HepG2 (cell line): ENCODE results near the gene MRPS10. TPM values are rescaled to one million over a fixed set of nuclear protein-coding genes. Genes with fewer than 3 reads are reported as not detected.

Experiments
- ATAC-seq: fragments of 200-7000 bp; cut with Tn5 transposase; 3 replicates; pipeline ENCODE4 v1.9.1; 2020; ENCODE audit warnings: mild to moderate bottlenecking, moderate library complexity
- BruUV-seq: library from RNA; stranded (reverse); fragments of 400-500 nt; replicated peaks from 2 replicates; lab custom pipeline; 2021; lab: Mats Ljungman, UMichigan
- CTCF ChIA-PET: fragments of 300-600 bp; formaldehyde crosslinking; extraction: SDS; loops from one replicate; lab custom pipeline; 2021; ENCODE audit warnings: low total read pairs, inconsistent platforms, low intra/inter-chr PET ratio; lab: Yijun Ruan, JAX
- POLR2A ChIA-PET: fragments of 350-600 bp; sonication (Branson Sonifier 250); formaldehyde crosslinking; loops from one replicate; lab custom pipeline; 2020; ENCODE audit warnings: antibody characterized with exemption, inconsistent platforms; lab: Yijun Ruan, JAX
- DNase-seq: peaks from one replicate; pipeline ENCODE4 v3.0.0-alpha.2; 2015; ENCODE audit warnings: low spot score
- FAIRE-seq: peaks from 3 replicates; lab custom pipeline; 2011; peaks lifted over from hg19 to GRCh38; lab: Jason Lieb, UNC
- H2AFZ ChIP-seq: one replicate; pipeline ENCODE4 v1.6.1; 2011; ENCODE audit warnings: low read length, inconsistent platforms
- H3K27ac ChIP-seq: fragments of 300-600 bp; 3 replicates; pipeline ENCODE4 v1.8.0; 2011; ENCODE audit warnings: mixed run types, mild to moderate bottlenecking, mixed read lengths, low read length, inconsistent platforms; ENCODE audit not compliant: insufficient read depth; ENCODE audit errors: extremely low read length
- H3K27me3 ChIP-seq, 2 experiments: fragments of 200-600 bp in 1 of 2; 2 replicates in 1 of 2; 3 replicates in 1 of 2; pipeline versions ENCODE4 v1.6.0 to v1.8.0; 2011; ENCODE audit warnings: low read length in 2 of 2, mild to moderate bottlenecking in 2 of 2, moderate library complexity in 2 of 2, inconsistent platforms in 1 of 2; ENCODE audit not compliant: insufficient read depth in 2 of 2, control insufficient read depth in 1 of 2
- H3K36me3 ChIP-seq, 2 experiments: fragments of 200-600 bp in 1 of 2; replicated peaks in 1 of 2; 2 replicates in 1 of 2; 3 replicates in 1 of 2; pipeline versions ENCODE4 v1.5.1 to v1.8.0; 2011; ENCODE audit warnings: low read length in 2 of 2, inconsistent platforms in 1 of 2; ENCODE audit not compliant: insufficient read depth in 2 of 2, control insufficient read depth in 1 of 2
- H3K4me1 ChIP-seq: 2 replicates; pipeline ENCODE4 v1.5.1; 2012; ENCODE audit warnings: low read length, inconsistent platforms; ENCODE audit not compliant: insufficient read depth
- H3K4me2 ChIP-seq: 2 replicates; pipeline ENCODE4 v1.6.0; 2011; ENCODE audit warnings: low read depth, low read length, inconsistent platforms
- H3K4me3 ChIP-seq, 3 experiments: fragments of 200-600 bp in 1 of 3; sonication (generic), shearing (Covaris generic) in 1 of 3; replicated peaks in 1 of 3; 2 replicates each; pipeline ENCODE4 v1.5.1; 2011 to 2016; ENCODE audit warnings: low read length in 3 of 3, inconsistent platforms in 2 of 3, low read depth in 2 of 3, mild to moderate bottlenecking in 2 of 3, control low read depth in 1 of 3, mixed read lengths in 1 of 3; ENCODE audit not compliant: insufficient read depth in 1 of 3
- H3K79me2 ChIP-seq: one replicate; pipeline ENCODE4 v1.6.1; 2011; ENCODE audit warnings: low read length, inconsistent platforms; ENCODE audit not compliant: insufficient read depth
- H3K9ac ChIP-seq: 2 replicates; pipeline ENCODE4 v1.6.0; 2011; ENCODE audit warnings: mild to moderate bottlenecking, low read depth, low read length, inconsistent platforms; ENCODE audit not compliant: insufficient read depth
- H3K9me3 ChIP-seq: 2 replicates; pipeline ENCODE4 v1.5.1; 2012; ENCODE audit warnings: mild to moderate bottlenecking, low read length
- H4K20me1 ChIP-seq: 2 replicates; pipeline ENCODE4 v1.6.0; 2011; ENCODE audit warnings: inconsistent platforms, mild to moderate bottlenecking, low read length, moderate library complexity; ENCODE audit not compliant: insufficient read depth
- AGO1 ChIP-seq: fragments of 200-400 bp; formaldehyde crosslinking; IDR thresholded peaks from 2 replicates; pipeline ENCODE4 v1.6.1; 2017; ENCODE audit warnings: mild to moderate bottlenecking, low read depth, low read length, moderate library complexity; ENCODE audit not compliant: poor library complexity, severe bottlenecking
- CBFB ChIP-seq: sonication (generic); formaldehyde crosslinking; IDR thresholded peaks from 2 replicates; pipeline ENCODE4 v1.4.0; 2020; ENCODE audit warnings: missing genetic modification reagents
- CBX2 ChIP-seq, 2 experiments: fragments of 200-600 bp in 1 of 2; sonication (generic); formaldehyde crosslinking in 1 of 2; IDR thresholded peaks; 2 replicates each; pipeline versions ENCODE4 v1.7.0 to v1.8.1; 2018 to 2022; ENCODE audit warnings: low read depth in 2 of 2, low read length in 1 of 2, mild to moderate bottlenecking in 1 of 2, missing genetic modification reagents in 1 of 2
- GTF3A ChIP-seq: sonication (generic); formaldehyde crosslinking; conservative IDR thresholded peaks from 2 replicates; pipeline ENCODE4 v1.4.0; 2020; ENCODE audit warnings: mild to moderate bottlenecking, missing genetic modification reagents
- HHEX ChIP-seq: IDR thresholded peaks from 2 replicates; pipeline ENCODE4 v1.6.1; 2016; ENCODE audit warnings: control low read depth
- HOXD1 ChIP-seq: sonication (generic); formaldehyde crosslinking; IDR thresholded peaks from 2 replicates; pipeline ENCODE4 v1.5.0; 2020; ENCODE audit warnings: missing genetic modification reagents
- KDM2A ChIP-seq: sonication (generic); formaldehyde crosslinking; IDR thresholded peaks from 2 replicates; pipeline ENCODE4 v1.4.0; 2020; ENCODE audit warnings: low read depth, missing genetic modification reagents, borderline replicate concordance
- KLF12 ChIP-seq: sonication (generic); formaldehyde crosslinking; IDR thresholded peaks from 2 replicates; pipeline ENCODE4 v1.4.0; 2020; ENCODE audit warnings: missing genetic modification reagents, borderline replicate concordance
- KLF13 ChIP-seq: sonication (generic); formaldehyde crosslinking; IDR thresholded peaks from 2 replicates; pipeline ENCODE4 v1.4.0; 2020; ENCODE audit warnings: mild to moderate bottlenecking, missing genetic modification reagents
- MIER2 ChIP-seq: IDR thresholded peaks from 2 replicates; pipeline ENCODE4 v1.6.1; 2016; ENCODE audit warnings: missing biosample characterization, missing genetic modification reagents
- POLR2A ChIP-seq, 2 experiments: IDR thresholded peaks; 2 replicates each; pipeline ENCODE4 v1.6.1; 2011; ENCODE audit warnings: low read depth in 2 of 2, low read length in 2 of 2, mild to moderate bottlenecking in 1 of 2, moderate library complexity in 1 of 2; ENCODE audit not compliant: insufficient read depth in 1 of 2
- SP5 ChIP-seq: IDR thresholded peaks from 2 replicates; pipeline ENCODE4 v1.6.1; 2016; ENCODE audit warnings: low read depth, borderline replicate concordance
- ZBTB7B ChIP-seq: sonication (generic); formaldehyde crosslinking; IDR thresholded peaks from 2 replicates; pipeline ENCODE4 v1.4.0; 2020; ENCODE audit warnings: missing genetic modification reagents
- WGBS: methylation state at CpG from one replicate; pipeline ENCODE4 v1.1.6; 2017; ENCODE audit warnings: low lambda C conversion rate; 5-methylcytosine and 5-hydroxymethylcytosine counted together
- in situ Hi-C: cut with HindIII; loops from 2 replicates; pipeline ENCODE4 v1.10.0; 2017; ENCODE audit warnings: low pct_unique_long_range_greater_than_20kb; ENCODE audit not compliant: extremely low pct_ligation_motif_present
- intact Hi-C: fragments of 100-400 bp; cut with micrococcal nuclease; formaldehyde crosslinking; loops from one replicate; pipeline ENCODE4 v1.10.0; 2022; ENCODE audit not compliant: unreplicated experiment
- polyA plus RNA-seq, 8 experiments: library from polyadenylated mRNA; depleted of rRNA in 3 of 8; stranded (reverse) in 7 of 8; unstranded in 1 of 8; fragments of >200 nt; fragmentation: Illumina TruSeq in 4 of 8; extraction: Trizol in 4 of 8; gene quantifications; 2 replicates each; pipeline versions ENCODE4 v1.2.1 to v1.2.3, GENCODE V29; 2011 to 2016; ENCODE audit warnings: low read depth in 4 of 8, missing spikeins in 1 of 8, mixed read lengths in 1 of 8; ENCODE audit not compliant: insufficient read depth in 1 of 8
- total RNA-seq, 5 experiments: library from RNA; depleted of rRNA; stranded (reverse); fragments of >200 nt; fragmentation: Illumina TruSeq; extraction: Trizol; gene quantifications; 2 replicates each; pipeline ENCODE4 v1.2.3, GENCODE V29; 2016; ENCODE audit warnings: low read depth in 1 of 5
- TF ChIP-seq, protein P1 (sequence below): sonication (generic); formaldehyde crosslinking; IDR thresholded peaks from 2 replicates; pipeline ENCODE4 v1.4.0; 2020; ENCODE audit warnings: mild to moderate bottlenecking, low read depth, missing genetic modification reagents
- TF ChIP-seq, protein P2 (sequence below): sonication (generic); formaldehyde crosslinking; IDR thresholded peaks from 2 replicates; pipeline ENCODE4 v1.4.0; 2020; ENCODE audit warnings: mild to moderate bottlenecking, missing genetic modification reagents, borderline replicate concordance
- TF ChIP-seq, protein P3 (sequence below): sonication (generic); formaldehyde crosslinking; IDR thresholded peaks from 2 replicates; pipeline ENCODE4 v1.5.0; 2020; ENCODE audit warnings: missing genetic modification reagents
- TF ChIP-seq, protein P4 (sequence below): sonication (generic); formaldehyde crosslinking; IDR thresholded peaks from 2 replicates; pipeline ENCODE4 v1.4.0; 2020; ENCODE audit warnings: missing genetic modification reagents

Gene MRPS10
- total and polyA plus RNA-seq, 2 of the 13 experiments (the other 11 are each of a cell fraction or from before 2014, with no cell fraction given): 31.7 to 54.6 TPM

DNA sequence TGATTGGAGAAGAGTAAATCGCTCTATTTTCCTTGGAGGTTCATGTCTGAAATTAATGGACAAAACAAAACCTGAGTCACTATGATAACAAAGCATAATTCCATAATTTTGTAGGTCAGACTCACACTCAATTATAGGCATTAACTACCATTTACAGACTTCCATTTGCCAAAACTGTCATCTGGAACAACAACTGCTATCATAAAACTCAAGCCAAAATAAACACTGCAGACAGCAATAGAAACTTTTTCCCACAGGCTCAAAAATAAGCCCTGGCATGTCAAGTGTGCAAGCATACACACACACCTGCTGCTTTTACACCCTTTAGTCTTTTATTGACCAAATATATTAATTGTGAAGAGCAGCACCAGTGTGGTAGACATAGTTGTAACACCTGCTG is 7.1 kb downstream of the MRPS10 start:
- ATAC-seq (no peak), FAIRE-seq (no peak), DNase-seq (no peak)
- in situ Hi-C loops (loop anchor here (25.0 kb wide), 1 partner anchor 423 kb away; the partner anchor contains the start of genes FRS3, PRICKLE4 and TOMM6), intact Hi-C loops (no loop called here)
- Histone ChIP-seq H3K36me3 (peaks cover 22 to 48% of the 10 kb centered on the region in 2 experiments), H3K79me2 (peaks cover 9% of the 10 kb centered on the region), H3K27me3 (no peaks in the 10 kb centered on the region), H3K9me3 (no peaks in the 10 kb centered on the region), H3K4me1 (peaks cover 20% of the 10 kb centered on the region), H3K27ac (no peak overlapping the region), H3K4me3 (no peak overlapping the region), H3K4me2 (no peak overlapping the region), H3K9ac (no peak overlapping the region), H2AFZ (no peak overlapping the region), H4K20me1 (no peaks in the 10 kb centered on the region)
- ChIA-PET POLR2A (no interaction called here), CTCF (no interaction called here)
- no TSS peak for BruUV-seq
- 100% methylated on average over 1 of the region's 1 CpG for WGBS
- TF ChIP-seq, protein P1, sequence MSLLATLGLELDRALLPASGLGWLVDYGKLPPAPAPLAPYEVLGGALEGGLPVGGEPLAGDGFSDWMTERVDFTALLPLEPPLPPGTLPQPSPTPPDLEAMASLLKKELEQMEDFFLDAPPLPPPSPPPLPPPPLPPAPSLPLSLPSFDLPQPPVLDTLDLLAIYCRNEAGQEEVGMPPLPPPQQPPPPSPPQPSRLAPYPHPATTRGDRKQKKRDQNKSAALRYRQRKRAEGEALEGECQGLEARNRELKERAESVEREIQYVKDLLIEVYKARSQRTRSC (CRISPR knock-in tag): no peak
- TF ChIP-seq KDM2A (CRISPR knock-in tag) (no peak), KLF13 (CRISPR knock-in tag) (no peak), SP5 (no peak), CBX2 (IDR thresholded peaks at IDR 0.05; ENCODE audit: low read depth, low read length) (no peak), CBX2 (CRISPR knock-in tag; IDR thresholded peaks at IDR 0.05; ENCODE audit: low read depth) (no peak), CBFB (CRISPR knock-in tag) (no peak), KLF12 (no peak), GTF3A (CRISPR knock-in tag) (no peak), HOXD1 (no peak), AGO1 (no peak), HHEX (CRISPR knock-in tag) (no peak), ZBTB7B (CRISPR knock-in tag) (no peak), MIER2 (no peak), POLR2A (IDR thresholded peaks at IDR 0.05; ENCODE audit: insufficient read depth in 1 of 2, low read depth in 2 of 2, low read length in 2 of 2) (no peak)
- TF ChIP-seq, protein P2, sequence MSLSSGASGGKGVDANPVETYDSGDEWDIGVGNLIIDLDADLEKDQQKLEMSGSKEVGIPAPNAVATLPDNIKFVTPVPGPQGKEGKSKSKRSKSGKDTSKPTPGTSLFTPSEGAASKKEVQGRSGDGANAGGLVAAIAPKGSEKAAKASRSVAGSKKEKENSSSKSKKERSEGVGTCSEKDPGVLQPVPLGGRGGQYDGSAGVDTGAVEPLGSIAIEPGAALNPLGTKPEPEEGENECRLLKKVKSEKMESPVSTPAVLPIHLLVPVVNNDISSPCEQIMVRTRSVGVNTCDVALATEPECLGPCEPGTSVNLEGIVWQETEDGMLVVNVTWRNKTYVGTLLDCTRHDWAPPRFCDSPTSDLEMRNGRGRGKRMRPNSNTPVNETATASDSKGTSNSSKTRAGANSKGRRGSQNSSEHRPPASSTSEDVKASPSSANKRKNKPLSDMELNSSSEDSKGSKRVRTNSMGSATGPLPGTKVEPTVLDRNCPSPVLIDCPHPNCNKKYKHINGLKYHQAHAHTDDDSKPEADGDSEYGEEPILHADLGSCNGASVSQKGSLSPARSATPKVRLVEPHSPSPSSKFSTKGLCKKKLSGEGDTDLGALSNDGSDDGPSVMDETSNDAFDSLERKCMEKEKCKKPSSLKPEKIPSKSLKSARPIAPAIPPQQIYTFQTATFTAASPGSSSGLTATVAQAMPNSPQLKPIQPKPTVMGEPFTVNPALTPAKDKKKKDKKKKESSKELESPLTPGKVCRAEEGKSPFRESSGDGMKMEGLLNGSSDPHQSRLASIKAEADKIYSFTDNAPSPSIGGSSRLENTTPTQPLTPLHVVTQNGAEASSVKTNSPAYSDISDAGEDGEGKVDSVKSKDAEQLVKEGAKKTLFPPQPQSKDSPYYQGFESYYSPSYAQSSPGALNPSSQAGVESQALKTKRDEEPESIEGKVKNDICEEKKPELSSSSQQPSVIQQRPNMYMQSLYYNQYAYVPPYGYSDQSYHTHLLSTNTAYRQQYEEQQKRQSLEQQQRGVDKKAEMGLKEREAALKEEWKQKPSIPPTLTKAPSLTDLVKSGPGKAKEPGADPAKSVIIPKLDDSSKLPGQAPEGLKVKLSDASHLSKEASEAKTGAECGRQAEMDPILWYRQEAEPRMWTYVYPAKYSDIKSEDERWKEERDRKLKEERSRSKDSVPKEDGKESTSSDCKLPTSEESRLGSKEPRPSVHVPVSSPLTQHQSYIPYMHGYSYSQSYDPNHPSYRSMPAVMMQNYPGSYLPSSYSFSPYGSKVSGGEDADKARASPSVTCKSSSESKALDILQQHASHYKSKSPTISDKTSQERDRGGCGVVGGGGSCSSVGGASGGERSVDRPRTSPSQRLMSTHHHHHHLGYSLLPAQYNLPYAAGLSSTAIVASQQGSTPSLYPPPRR (CRISPR knock-in tag): no peak
- TF ChIP-seq, protein P3, sequence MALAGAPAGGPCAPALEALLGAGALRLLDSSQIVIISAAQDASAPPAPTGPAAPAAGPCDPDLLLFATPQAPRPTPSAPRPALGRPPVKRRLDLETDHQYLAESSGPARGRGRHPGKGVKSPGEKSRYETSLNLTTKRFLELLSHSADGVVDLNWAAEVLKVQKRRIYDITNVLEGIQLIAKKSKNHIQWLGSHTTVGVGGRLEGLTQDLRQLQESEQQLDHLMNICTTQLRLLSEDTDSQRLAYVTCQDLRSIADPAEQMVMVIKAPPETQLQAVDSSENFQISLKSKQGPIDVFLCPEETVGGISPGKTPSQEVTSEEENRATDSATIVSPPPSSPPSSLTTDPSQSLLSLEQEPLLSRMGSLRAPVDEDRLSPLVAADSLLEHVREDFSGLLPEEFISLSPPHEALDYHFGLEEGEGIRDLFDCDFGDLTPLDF (CRISPR knock-in tag): no peak
- TF ChIP-seq, protein P4, sequence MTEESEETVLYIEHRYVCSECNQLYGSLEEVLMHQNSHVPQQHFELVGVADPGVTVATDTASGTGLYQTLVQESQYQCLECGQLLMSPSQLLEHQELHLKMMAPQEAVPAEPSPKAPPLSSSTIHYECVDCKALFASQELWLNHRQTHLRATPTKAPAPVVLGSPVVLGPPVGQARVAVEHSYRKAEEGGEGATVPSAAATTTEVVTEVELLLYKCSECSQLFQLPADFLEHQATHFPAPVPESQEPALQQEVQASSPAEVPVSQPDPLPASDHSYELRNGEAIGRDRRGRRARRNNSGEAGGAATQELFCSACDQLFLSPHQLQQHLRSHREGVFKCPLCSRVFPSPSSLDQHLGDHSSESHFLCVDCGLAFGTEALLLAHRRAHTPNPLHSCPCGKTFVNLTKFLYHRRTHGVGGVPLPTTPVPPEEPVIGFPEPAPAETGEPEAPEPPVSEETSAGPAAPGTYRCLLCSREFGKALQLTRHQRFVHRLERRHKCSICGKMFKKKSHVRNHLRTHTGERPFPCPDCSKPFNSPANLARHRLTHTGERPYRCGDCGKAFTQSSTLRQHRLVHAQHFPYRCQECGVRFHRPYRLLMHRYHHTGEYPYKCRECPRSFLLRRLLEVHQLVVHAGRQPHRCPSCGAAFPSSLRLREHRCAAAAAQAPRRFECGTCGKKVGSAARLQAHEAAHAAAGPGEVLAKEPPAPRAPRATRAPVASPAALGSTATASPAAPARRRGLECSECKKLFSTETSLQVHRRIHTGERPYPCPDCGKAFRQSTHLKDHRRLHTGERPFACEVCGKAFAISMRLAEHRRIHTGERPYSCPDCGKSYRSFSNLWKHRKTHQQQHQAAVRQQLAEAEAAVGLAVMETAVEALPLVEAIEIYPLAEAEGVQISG (CRISPR knock-in tag): no peak
